GM19240 (cell line): ENCODE measurements around the gene NLGN4Y.

Source experiments
- DNase-seq: peaks from one replicate; pipeline ENCODE4 v3.0.0; 2011; ENCODE audit warnings: low spot score; ENCODE audit not compliant: insufficient read length

The NLGN4Y gene

DNA sequence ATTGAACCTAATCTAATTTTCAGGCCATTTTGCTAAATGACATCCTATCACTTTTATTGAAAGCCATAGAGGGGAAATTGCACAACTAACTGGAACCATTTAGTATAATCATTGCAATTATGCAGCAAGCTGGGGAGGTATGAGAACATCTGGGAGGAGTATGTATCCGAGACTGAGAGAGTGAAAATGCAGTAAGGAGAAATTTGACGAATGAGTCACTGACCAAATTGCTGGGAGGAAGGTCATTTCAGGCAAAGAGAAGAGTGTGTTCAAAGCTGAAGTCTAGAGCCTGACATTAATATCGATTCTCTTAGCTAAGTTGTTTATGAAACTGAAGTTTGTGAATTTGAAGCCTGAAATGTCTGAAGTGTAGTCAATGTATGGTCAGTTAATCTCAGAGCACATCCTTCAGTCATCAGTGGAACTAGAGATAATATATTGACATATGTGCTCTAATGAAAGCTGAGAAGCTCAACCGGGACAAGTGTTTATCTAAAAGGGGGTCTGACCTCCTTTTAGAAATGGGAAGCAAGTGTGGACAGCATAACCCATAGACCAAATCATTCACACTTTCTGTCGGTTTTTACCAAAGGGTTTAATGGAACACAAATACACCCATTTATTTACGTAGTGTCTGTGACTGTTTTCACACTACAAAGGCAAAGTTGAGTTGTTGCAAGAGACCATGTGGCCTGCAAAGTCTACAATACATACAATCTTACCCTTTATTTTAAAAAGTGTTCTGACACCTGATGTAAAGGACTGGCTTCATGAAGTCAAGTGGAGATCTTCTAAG is 120.0 kb downstream of the NLGN4Y start:
- no peak for DNase-seq

DNA sequence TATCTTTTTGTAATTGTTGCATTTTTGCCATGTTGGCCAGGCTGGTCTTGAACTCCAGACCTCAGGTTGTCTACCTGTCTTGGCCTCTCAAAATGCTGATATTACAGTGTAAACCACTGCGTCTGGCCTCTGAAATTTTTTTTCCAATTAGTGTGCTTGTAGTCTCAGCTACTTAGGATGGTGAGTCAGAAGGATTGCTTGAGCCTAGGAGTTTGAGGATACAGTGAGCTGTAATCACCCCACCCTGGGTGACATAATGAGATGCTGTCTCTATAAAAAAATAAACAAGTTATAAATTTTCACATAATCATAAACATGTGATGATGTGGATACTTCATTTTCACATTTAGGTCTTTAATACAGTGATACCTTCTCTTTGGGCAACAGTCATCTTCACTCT is 154.9 kb downstream of the NLGN4Y start:
- DNase-seq = no peak

DNA sequence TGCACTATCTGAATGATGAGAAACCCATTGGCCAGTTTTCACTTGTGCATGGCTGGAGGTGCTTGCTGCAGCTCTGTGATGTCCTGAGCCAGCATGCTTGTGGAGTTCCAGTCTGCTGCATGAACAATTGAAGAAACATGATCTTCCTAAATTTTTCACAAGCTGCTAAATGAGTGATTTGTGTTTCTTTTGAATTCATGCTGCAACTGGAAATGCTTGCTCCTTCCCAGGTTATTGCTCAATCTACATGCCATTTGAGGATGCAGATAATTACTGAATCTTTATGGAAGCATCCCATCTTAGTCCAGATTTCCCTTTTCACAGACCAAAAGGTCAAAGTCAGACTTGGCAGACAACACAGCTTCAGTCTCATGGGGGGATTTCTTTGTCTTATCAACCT is 170.2 kb downstream of the NLGN4Y start:
- DNase-seq = no peak

DNA sequence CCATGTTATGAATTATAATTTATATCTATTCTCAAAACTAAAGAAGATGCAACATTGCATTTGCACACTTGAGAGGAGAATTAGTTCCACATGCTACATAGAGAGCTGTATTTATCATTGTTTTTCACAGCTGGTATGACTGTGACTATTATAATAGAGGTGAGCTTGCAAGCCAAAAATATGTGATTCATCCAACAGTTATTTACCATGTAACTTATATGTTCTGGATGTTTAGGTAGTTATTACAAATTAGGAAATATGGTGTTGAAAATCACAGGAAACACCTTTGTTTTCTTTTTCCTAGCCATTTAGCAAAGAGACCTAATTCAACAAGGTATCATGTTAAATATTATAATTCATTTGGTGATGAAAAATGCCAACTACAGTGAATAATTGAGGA is 183.8 kb downstream of the NLGN4Y start:
- DNase-seq = no peak

DNA sequence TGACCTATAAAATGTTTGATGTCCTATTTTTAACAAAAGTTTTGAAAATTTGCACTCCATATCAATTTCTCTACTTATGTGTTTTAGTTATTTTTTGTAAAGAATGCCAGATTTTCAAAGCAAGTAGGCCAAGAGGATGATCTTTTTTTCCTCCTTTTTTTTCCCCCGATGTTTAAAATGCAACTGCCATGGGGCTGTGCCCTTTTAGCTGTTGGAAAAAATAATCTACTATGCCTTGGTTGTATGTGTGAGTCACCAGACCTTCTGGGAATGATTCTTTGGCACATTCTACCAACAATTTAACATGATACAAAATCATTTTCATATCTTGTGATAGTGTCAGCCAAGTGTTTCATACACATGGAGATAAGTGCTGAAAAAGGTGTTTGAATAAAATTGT is 217.3 kb downstream of the NLGN4Y start:
- no peak for DNase-seq

DNA sequence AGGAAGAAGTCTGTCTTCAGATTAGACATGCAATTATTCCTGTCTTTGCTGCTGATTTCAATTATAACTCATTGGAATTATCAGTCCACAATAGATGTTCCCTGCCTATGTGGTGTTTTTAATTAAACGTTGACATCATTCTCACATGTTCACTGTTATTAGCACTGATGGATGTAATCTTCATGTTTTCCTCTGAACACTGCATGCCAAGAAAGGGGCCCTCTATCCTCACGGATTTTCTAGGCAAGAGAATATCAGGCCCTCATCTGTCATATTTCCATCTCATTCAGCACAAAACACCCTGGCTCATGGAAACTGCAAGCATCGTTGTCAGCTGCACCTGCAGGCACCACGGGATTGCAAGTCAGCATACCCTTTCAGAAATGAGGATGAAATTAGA is 224.0 kb downstream of the NLGN4Y start:
- DNase-seq = no peak

DNA sequence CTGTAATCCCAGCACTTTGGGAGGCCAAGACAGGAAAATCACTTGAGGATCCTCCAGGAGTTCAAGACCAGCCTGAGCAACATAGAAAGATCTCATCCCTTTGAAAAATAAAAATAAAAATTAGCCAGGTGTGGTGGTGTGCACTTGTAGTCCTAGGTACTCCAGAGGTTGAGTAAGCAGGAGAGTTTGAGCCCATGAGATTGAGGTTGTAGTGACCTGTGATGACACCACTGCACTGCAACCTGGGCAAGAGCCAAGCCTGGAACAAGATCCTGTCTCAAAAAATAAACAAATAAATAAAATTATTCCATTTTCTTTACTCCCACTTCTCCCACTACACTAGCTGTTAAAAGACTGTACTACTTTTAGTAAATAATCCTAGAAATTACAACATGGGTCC is 231.2 kb downstream of the NLGN4Y start:
- no peak for DNase-seq

DNA sequence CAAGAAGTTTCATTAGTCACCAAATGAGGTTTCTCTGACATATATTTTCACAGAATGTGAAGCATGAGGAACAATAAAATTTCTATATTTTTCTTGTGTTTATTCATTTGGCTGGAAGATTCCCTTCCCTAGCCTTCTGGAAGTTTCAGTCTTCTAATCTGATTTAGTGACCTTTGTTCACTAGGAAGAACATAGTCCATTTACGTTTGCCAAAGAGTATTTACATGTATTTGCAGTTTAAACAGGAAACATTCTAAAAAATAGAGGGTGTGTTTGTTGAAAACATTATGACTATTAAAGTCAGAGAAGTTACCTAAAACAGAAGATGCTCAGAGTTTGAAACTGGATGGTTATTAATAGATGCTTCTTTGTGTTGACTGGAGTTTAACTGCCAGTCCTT is 238.6 kb downstream of the NLGN4Y start:
- DNase-seq = no peak

DNA sequence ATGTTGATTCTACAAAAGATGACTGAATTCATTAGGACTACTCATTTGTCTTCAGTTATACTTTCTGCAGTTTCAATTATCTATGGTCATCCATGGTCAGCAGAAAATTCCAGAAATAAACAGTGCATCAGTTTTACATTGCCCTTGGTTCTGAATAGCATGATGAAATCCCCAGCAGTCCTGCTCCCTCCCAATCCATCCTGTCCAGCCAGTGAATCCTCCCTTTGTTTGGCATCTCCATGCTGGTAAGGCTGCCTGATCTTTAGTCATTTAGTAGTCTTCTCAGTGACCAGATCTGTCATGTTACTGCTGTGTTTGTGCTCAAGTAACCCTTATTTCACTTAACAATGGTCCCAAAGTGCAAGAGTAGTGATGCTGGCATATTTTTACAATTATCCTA is 239.3 kb downstream of the NLGN4Y start:
- no peak for DNase-seq

DNA sequence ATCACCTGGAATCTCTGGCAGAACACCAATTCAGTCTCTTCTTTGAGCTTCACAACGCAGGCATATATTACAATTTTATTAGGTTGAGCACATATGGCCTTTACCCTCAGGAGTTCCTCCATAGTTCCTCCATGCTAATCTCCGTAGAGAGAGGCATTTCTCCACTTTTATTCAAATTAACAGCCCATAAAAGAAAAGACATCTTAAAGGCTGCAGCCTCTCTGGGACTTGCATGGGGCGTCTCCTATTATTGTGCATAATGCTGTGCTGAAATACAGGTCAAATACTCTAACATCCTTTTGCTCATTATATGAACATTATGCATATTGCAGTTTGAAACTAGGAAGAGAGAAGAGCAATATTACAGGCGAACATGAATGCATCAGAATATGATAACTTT is 253.9 kb downstream of the NLGN4Y start:
- no peak for DNase-seq

DNA sequence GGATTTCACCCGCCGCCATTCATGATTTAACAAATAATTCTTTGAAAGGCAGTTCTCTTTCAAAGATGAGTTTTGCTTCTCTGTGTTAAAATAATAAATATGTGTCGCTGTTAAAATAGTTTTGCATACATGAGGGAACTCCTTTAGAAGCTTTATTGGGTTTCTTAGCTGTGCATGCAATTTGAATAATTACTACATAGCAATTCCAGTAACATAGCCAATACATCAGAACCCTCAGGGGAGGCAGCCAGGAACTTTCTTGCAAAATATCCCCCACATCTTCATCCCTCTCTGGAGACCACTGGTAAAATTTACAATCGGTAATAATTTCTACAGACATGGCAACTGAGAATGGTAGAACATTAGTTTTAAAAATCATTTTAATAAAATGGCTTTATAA is 268.8 kb downstream of the NLGN4Y start:
- no peak for DNase-seq

DNA sequence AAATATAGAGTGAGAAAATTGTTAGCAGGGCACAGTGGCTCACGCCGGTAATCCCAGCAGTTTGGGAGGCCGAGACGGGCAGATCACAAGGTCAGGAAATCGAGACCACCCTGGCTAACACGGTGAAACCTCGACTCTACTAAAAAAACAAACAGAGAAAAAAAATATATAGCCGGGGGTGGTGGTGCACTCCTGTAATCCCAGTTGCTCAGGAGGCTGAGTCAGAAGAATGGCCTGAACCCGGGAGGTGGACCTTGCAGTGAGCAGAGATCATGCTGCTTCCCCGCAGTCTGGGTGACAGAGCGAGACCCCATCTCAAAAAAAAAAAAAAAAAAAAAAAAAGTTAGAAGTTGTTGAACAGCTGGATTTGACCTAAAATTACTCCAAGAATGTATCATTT is 269.3 kb downstream of the NLGN4Y start:
- no peak for DNase-seq

DNA sequence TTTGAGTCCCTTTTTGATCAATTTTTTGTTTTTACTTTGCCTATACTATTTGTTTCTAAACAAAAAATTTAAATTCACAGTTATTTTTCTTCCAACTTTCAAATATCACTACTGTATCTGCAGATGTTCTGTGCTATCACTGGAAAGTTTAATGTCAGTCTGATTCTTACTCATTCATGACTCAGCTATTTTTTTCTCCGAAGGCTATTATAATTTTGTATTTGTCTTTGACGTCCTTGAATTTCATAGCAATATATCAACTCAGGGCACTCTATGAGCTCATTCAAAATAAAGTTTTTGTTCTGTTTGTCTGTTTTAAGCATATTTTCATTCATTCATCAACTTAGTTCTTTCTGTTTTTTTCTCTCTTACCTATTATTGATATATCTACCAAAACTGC is 273.7 kb downstream of the NLGN4Y start:
- no peak for DNase-seq

DNA sequence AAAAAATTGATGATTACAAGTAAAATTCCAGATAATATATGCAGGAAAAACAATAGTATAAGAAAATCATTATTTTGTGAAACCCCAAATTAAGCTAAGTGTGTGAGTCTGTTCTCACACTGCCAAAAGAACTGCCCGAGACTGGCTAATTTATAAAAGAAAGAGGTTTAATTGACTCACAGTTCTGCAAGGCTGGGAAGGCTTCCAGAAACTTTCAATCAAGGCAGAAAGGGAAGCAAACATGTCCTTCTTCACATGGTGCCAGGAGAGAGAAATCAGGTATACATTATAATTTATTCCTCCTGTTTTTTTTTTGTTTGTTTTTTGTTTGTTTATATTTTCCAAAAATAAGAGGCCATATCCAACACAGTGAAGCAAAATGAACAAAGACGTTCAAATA is 276.8 kb downstream of the NLGN4Y start:
- DNase-seq = no peak

DNA sequence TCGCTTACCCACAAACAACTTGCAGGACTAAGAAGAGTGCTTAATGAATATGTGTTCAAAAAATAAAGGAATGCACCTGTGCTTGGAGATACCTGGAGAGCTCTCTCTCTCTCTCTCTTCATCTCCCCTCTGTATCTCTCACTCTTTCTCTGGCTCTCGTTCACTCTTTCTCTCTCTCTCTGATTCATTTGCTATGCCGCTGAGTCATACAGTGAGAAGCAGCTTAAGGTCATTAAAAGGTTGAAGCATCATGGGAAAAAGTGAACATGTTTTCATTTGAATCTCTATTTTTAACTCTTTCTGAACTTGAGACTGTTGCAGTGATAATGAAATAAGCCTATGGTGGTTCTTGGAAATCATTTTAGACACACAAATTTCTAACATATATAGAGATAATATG is 277.8 kb downstream of the NLGN4Y start:
- DNase-seq = no peak

DNA sequence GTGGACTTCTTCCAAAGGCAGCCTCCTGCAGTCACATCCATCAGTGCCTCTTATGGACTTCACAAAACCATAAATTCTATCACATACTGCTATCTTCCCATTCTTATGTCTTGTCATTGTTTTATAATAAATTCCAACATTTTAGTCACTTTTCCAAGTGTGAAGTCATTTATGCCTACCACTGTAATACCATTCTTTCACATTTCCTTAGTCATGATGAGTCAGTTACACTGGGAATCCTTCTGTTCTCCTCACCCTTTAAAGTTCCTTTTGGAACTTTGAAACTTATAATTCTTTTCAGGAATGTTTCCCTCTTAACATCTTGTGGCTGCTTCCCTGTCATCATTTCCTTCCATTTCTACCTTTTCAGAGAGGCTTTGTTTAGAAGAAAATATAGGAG is 279.7 kb downstream of the NLGN4Y start:
- DNase-seq = no peak

DNA sequence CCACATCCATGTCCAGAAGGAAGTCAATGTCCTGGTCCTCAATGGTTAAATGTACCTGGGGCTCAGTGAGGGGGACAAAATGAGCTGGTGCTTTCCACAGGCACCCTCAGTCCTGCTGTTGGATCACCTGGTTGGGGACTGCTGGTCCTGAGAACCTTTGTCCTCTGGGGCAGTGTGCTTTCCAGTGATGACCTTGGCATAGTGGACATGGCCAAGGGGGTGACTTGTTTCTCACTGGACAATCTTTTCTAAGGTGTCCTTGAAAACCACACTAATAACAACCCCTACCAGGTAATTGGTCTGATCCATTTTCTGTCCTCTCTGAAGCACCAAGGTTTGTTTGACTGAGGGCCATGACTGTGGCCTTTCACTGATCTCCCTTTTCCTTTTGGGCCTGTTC is 294.1 kb downstream of the NLGN4Y start:
- no peak for DNase-seq

DNA sequence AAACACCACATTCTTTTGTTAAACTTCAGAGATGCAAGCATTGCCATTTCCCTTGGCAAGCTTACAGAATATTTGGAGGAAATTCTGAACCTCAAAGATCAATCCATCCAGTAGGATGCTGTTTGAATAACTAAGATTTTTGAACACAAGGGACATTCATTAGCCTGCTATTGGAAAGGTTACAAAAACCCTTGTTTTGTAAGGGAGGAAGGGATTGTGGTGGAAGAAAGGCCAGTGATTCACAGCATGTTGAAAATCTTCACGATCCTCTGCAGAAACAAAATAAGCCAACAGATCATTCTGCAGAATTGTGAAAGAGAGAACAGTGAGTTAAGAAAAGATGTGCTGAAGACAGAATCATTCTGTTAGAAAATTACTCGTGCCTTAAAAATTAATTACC is 297.9 kb downstream of the NLGN4Y start:
- no peak for DNase-seq

DNA sequence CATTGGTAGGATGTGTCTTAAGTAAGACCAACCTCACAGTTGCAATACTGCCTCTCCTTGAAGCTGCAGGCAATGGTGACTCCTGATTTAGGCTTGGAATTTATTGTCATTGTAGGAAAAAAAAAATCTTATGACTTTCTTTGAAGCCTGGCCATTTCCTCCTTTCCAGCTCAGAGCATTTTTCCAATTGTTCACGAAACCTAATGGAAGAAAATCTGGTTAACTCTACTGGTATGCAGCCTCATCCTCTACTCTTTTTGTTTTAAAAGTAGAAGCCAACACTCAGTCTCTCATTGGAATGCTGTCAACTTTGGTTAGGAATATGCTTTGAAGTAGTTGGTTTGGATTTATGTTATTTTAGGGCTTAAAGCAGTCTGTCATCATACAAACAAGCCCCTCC is 298.6 kb downstream of the NLGN4Y start:
- no peak for DNase-seq

DNA sequence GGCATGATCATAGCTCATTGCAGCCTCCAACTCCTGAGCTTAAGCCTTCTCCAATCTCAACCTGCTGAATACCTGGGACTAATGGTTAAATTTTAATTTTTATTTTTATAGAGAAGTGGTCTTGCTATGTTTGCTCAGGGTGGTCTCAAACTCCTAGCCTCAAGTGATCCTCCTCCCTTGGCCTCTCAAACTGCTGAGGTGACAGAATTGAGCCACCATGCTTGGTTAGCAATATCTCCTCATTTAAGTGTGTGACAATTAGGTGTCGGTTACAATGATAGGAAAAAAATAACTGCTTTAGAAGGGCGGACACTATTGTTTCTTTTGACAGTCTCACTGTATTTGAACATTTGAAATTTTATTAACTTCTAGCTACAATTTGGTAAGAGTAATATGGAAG is 300.3 kb downstream of the NLGN4Y start:
- DNase-seq = no peak

DNA sequence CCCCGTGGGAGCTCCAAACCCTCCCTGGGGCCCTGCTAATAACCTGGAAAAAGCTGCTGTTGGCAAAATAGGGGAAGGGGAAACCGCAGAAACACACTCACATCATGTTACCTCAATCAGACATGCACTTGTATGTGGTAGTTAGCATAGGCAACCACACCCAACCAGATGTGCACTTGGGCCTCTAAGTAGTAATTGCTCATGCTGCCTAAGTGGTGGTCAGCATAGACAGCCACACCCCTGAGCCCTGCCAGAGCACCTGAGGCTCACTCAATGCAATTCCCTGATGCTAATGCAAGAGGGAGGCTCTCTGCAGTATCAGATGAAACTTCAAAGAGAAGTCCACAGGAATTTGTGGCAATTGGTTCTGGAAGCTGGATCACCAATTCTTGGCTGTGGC is 301.4 kb downstream of the NLGN4Y start:
- no peak for DNase-seq

DNA sequence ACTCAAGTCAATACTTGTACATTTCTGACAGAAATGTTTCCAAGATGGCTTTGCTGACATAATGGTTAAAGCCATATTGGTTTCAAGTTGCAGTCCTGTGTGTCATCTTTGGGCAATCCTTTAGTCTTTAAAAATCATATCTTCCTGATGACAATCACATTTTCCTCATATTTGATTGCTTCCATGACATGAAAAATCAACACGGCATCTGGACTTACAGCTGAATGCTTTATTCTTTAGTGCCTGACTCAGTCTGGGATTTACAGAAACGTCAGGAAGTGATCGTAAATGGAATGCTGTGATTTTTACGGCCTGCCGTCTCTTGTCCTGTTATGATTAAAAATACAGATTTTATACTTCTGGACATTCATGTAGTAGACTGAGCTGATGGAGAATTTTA is 304.2 kb downstream of the NLGN4Y start:
- DNase-seq = no peak

DNA sequence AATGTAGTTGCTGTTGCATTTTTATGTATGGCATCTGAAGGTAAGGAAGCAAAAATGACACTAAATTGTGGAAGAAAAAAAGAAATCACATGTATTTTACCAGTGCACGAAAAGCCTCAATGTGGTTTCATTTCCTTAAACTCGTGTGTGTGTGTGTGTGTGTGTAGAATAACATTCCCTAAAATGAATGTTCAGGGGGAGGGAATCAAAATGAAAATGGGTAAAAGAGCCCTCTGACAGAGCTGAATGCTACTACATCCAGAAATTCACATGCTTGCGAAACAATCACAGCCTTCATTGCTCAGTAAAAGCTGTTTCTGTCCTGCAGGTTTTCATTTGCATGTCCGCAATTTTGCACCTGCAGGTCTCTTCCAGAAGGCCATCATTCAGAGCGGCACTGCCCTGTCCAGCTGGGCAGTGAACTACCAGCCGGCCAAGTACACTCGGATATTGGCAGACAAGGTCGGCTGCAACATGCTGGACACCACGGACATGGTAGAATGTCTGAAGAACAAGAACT is 305.1 kb downstream of the NLGN4Y start:
- DNase-seq = no peak
